HEK293T (cell line): ENCODE measurements around the gene ABCC6.
"Not testable (repeated sequence)": the region's sequence is repeated elsewhere in the genome, so short reads cannot be mapped to it uniquely, and the experiment has no call there.

Experiments used
- ARNT ChIP-seq: fragments of 450-650 bp; IDR thresholded peaks from 2 replicates; pipeline ENCODE4 v1.6.1; 2017; ENCODE audit warnings: mild to moderate bottlenecking
- BHLHE40 ChIP-seq: fragments of 450-650 bp; IDR thresholded peaks from 2 replicates; pipeline ENCODE4 v1.6.1; 2016; ENCODE audit warnings: mild to moderate bottlenecking, moderate library complexity, borderline replicate concordance
- CTBP1 ChIP-seq: fragments of 450-650 bp; IDR thresholded peaks from 2 replicates; pipeline ENCODE4 v1.6.1; 2016; ENCODE audit warnings: borderline replicate concordance
- ELF4 ChIP-seq: fragments of 450-650 bp; IDR thresholded peaks from 2 replicates; pipeline ENCODE4 v1.6.1; 2017; ENCODE audit warnings: antibody characterized with exemption
- FOXA1 ChIP-seq: fragments of 450-650 bp; IDR thresholded peaks from 2 replicates; pipeline ENCODE4 v1.6.1; 2016; ENCODE audit warnings: mild to moderate bottlenecking
- L3MBTL2 ChIP-seq: fragments of 450-650 bp; conservative IDR thresholded peaks from 2 replicates; pipeline ENCODE4 v1.6.1; 2016; ENCODE audit warnings: mild to moderate bottlenecking
- LEF1 ChIP-seq: fragments of 450-650 bp; IDR thresholded peaks from 2 replicates; pipeline ENCODE4 v1.6.1; 2017; ENCODE audit warnings: mild to moderate bottlenecking, borderline replicate concordance
- PKNOX1 ChIP-seq: fragments of 450-650 bp; IDR thresholded peaks from 2 replicates; pipeline ENCODE4 v1.6.1; 2016
- SP1 ChIP-seq: fragments of 450-650 bp; IDR thresholded peaks from 2 replicates; pipeline ENCODE4 v1.6.1; 2017
- SUZ12 ChIP-seq: fragments of 450-650 bp; IDR thresholded peaks from 2 replicates; pipeline ENCODE4 v1.6.1; 2016; ENCODE audit warnings: mild to moderate bottlenecking
- TARDBP ChIP-seq: fragments of 450-650 bp; IDR thresholded peaks from 2 replicates; pipeline ENCODE4 v1.6.1; 2016
- ZNF384 ChIP-seq: fragments of 450-650 bp; IDR thresholded peaks from 2 replicates; pipeline ENCODE4 v1.6.1; 2016

- TF ChIP-seq TARDBP, CTBP1, ARNT, SUZ12, L3MBTL2, LEF1, BHLHE40, ELF4, FOXA1, ZNF384, SP1, PKNOX1: not testable (repeated sequence)
These were observed 23.4 kb upstream of the ABCC6 start for GRCh38 chr16:16246578-16247262.
